Smooth muscle cell (in vitro differentiated cells): Measurements from ENCODE around the gene AGAP1. TPM values are rescaled to one million over a fixed set of nuclear protein-coding genes. Genes with fewer than 3 reads are reported as not detected.

Experiments used
- DNase-seq: peaks from one replicate; lab custom pipeline; 2025; ENCODE audit not compliant: unreplicated experiment; lab: John Stamatoyannopoulos, UW
- H2AFZ ChIP-seq: fragments of 200-600 bp; sonication (generic); 2 replicates; pipeline ENCODE4 v1.6.0; 2016; ENCODE audit warnings: antibody characterized with exemption, low read depth, mild to moderate bottlenecking
- H3F3A ChIP-seq: fragments of 200-600 bp; sonication (generic); 2 replicates; pipeline ENCODE4 v1.6.0; 2017; ENCODE audit warnings: antibody characterized with exemption, low read depth
- H3K27ac ChIP-seq: fragments of 200-600 bp; sonication (generic); 2 replicates; pipeline ENCODE4 v1.5.1; 2016; ENCODE audit warnings: low read depth, mild to moderate bottlenecking
- H3K27me3 ChIP-seq: fragments of 200-600 bp; sonication (generic); 2 replicates; pipeline ENCODE4 v1.6.1; 2016; ENCODE audit warnings: low read depth, mild to moderate bottlenecking
- H3K36me3 ChIP-seq: fragments of 200-600 bp; sonication (generic); 2 replicates; pipeline ENCODE4 v1.5.1; 2016; ENCODE audit warnings: low read depth
- H3K4me1 ChIP-seq: fragments of 200-600 bp; sonication (generic); 2 replicates; pipeline ENCODE4 v1.5.1; 2016; ENCODE audit warnings: low read depth
- H3K4me2 ChIP-seq: fragments of 200-600 bp; sonication (generic); 2 replicates; pipeline ENCODE4 v1.6.0; 2016; ENCODE audit warnings: mild to moderate bottlenecking
- H3K4me3 ChIP-seq: fragments of 200-600 bp; sonication (generic); 2 replicates; pipeline ENCODE4 v1.5.1; 2016; ENCODE audit warnings: mild to moderate bottlenecking
- H3K79me2 ChIP-seq: fragments of 200-600 bp; sonication (generic); 2 replicates; pipeline ENCODE4 v1.6.0; 2016; ENCODE audit warnings: low read depth, mild to moderate bottlenecking
- H3K9ac ChIP-seq: fragments of 200-600 bp; sonication (generic); 2 replicates; pipeline ENCODE4 v1.6.0; 2016; ENCODE audit warnings: low read depth
- H3K9me3 ChIP-seq: fragments of 200-600 bp; sonication (generic); replicated peaks from 2 replicates; pipeline ENCODE4 v1.5.1; 2016; ENCODE audit warnings: low read depth
- H4K20me1 ChIP-seq: fragments of 200-600 bp; sonication (generic); 2 replicates; pipeline ENCODE4 v1.6.0; 2016; ENCODE audit warnings: low read depth
- WGBS: methylation state at CpG from one replicate; pipeline ENCODE4 v1.1.7; 2016; ENCODE audit warnings: low lambda C conversion rate; 5-methylcytosine and 5-hydroxymethylcytosine counted together
- polyA plus RNA-seq: library from polyadenylated mRNA; unstranded; fragments of >200 nt; fragmentation: Nextera tagmentation; extraction: Ambion mirVana; gene quantifications from 2 replicates; pipeline ENCODE4 v1.2.1, GENCODE V29; 2016
- total RNA-seq: library from RNA; depleted of rRNA; stranded (reverse); fragments of >200 nt; gene quantifications from 2 replicates; pipeline ENCODE4 v1.2.3, GENCODE V29; 2014
- TF ChIP-seq, protein P1 (sequence below): fragments of 200-600 bp; sonication (generic); IDR thresholded peaks from 2 replicates; pipeline ENCODE4 v1.5.1; 2017; ENCODE audit warnings: borderline replicate concordance, mild to moderate bottlenecking, antibody characterized with exemption; ENCODE audit not compliant: insufficient read depth, poor library complexity, severe bottlenecking

Gene AGAP1
- total and polyA plus RNA-seq, 2 experiments from 2014 or later, result 3.9 to 9.8 TPM

DNA sequence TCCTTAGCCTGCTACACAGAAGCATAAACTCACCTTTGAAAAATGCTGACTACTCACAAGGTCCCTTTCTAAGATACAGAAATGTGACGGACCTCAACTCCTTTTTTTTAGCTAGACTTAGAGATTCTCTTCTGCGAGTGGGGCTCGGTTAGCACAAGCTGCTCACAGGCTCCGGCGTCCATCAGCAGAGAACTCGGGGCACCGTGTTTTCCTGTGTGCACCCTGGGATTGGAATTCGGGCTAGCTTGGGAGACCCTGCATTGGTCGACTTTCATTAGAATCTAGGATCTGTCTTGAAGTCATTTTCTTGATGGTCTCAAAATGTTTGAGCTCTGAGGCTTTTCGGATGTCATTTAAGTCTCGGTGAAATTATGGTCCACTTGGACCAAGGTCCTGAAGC is 483.1 kb downstream of the AGAP1 start:
- Histone ChIP-seq H3K4me1 (no peaks in the 10 kb centered on the region), H3F3A (no peaks in the 10 kb centered on the region), H3K79me2 (no peaks in the 10 kb centered on the region), H3K9me3 (no peaks in the 10 kb centered on the region), H3K9ac (no peak overlapping the region), H2AFZ (no peak overlapping the region), H3K27me3 (no peaks in the 10 kb centered on the region), H3K36me3 (no peaks in the 10 kb centered on the region), H4K20me1 (peaks cover 12% of the 10 kb centered on the region), H3K4me3 (no peak overlapping the region), H3K4me2 (no peak overlapping the region), H3K27ac (no peak overlapping the region)
- DNase-seq, result no peak
- WGBS, result 97% methylated on average over 11 of the region's 11 CpGs
- TF ChIP-seq, protein P1, sequence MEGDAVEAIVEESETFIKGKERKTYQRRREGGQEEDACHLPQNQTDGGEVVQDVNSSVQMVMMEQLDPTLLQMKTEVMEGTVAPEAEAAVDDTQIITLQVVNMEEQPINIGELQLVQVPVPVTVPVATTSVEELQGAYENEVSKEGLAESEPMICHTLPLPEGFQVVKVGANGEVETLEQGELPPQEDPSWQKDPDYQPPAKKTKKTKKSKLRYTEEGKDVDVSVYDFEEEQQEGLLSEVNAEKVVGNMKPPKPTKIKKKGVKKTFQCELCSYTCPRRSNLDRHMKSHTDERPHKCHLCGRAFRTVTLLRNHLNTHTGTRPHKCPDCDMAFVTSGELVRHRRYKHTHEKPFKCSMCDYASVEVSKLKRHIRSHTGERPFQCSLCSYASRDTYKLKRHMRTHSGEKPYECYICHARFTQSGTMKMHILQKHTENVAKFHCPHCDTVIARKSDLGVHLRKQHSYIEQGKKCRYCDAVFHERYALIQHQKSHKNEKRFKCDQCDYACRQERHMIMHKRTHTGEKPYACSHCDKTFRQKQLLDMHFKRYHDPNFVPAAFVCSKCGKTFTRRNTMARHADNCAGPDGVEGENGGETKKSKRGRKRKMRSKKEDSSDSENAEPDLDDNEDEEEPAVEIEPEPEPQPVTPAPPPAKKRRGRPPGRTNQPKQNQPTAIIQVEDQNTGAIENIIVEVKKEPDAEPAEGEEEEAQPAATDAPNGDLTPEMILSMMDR, result no peak

- Histone ChIP-seq H4K20me1 (peaks cover 12% of the 10 kb centered on the region), H3K27me3 (no peaks in the 10 kb centered on the region), H3K4me1 (no peaks in the 10 kb centered on the region), H3K36me3 (no peaks in the 10 kb centered on the region), H3K4me3 (no peak overlapping the region), H3K4me2 (no peak overlapping the region), H3K9me3 (no peaks in the 10 kb centered on the region), H3K79me2 (no peaks in the 10 kb centered on the region), H3F3A (no peaks in the 10 kb centered on the region), H3K9ac (no peak overlapping the region), H3K27ac (no peak overlapping the region), H2AFZ (no peak overlapping the region)
- TF ChIP-seq, protein P1, result no peak
- WGBS, result 97% methylated on average over 9 of the region's 9 CpGs
- no peak for DNase-seq
Measured at GRCh38 chr2:235977445-235977844, 483.6 kb downstream of the AGAP1 start.

GRCh38 chr2:235978022-235978421 is 484.2 kb downstream of the AGAP1 start:
- H3K27me3 ChIP-seq, result no peaks in the 10 kb centered on the region
- H3K4me3 ChIP-seq, result no peak overlapping the region
- H4K20me1 ChIP-seq, result peaks cover 12% of the 10 kb centered on the region
- H3K9ac ChIP-seq, result no peak overlapping the region
- no peak overlapping the region for H3K4me2 ChIP-seq
- no peaks in the 10 kb centered on the region for H3K4me1 ChIP-seq
- WGBS, result 81% methylated on average over 1 of the region's 1 CpG
- H3K27ac ChIP-seq, result no peak overlapping the region
- H2AFZ ChIP-seq, result no peak overlapping the region
- no peaks in the 10 kb centered on the region for H3F3A ChIP-seq
- TF ChIP-seq, protein P1, result no peak
- H3K36me3 ChIP-seq, result no peaks in the 10 kb centered on the region
- H3K79me2 ChIP-seq, result no peaks in the 10 kb centered on the region
- DNase-seq, result no peak
- no peaks in the 10 kb centered on the region for H3K9me3 ChIP-seq

- Histone ChIP-seq H3K27ac (no peak overlapping the region), H3K79me2 (no peaks in the 10 kb centered on the region), H3K4me2 (no peak overlapping the region)
Measured at GRCh38 chr2:235979037-235979436, 485.2 kb downstream of the AGAP1 start.

More at GRCh38 chr2:235979037-235979436, 485.2 kb downstream of the AGAP1 start:
- WGBS, result 61% methylated on average over 8 of the region's 8 CpGs
- Histone ChIP-seq H3K27me3 (no peaks in the 10 kb centered on the region), H3K4me3 (no peak overlapping the region), H3F3A (no peaks in the 10 kb centered on the region), H3K4me1 (no peaks in the 10 kb centered on the region), H2AFZ (no peak overlapping the region), H3K9ac (no peak overlapping the region), H4K20me1 (peaks cover 12% of the 10 kb centered on the region), H3K36me3 (no peaks in the 10 kb centered on the region), H3K9me3 (no peaks in the 10 kb centered on the region)
- TF ChIP-seq, protein P1, result no peak
- DNase-seq, result no peak
